HG03139 (cell line): Measurements from ENCODE around the gene LIPN.

Experiments used
- ATAC-seq: cut with Tn5 transposase; IDR thresholded peaks from one replicate; pipeline ENCODE4 v1.9.1; 2021; ENCODE audit not compliant: unreplicated experiment

LIPN gene

DNA sequence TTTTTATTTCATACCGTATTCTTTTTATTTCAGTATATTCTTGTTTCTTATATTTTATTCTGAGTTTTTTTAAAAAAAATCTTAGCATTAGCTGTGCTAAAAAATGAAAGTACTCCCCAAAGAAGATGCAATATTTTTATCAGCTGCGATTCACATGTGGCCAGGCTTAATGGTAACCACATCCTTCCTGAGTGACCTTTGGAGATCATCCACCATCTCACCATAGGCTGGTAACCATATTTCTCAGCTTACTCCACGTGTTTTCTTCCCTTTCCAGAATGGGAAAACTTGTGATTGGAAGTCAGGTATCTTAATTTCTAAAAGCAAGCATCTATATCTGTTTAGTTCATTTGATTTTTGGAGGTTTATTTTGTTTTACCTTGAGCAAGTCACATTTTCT is 23.9 kb downstream of the LIPN start:
- no peak for ATAC-seq

DNA sequence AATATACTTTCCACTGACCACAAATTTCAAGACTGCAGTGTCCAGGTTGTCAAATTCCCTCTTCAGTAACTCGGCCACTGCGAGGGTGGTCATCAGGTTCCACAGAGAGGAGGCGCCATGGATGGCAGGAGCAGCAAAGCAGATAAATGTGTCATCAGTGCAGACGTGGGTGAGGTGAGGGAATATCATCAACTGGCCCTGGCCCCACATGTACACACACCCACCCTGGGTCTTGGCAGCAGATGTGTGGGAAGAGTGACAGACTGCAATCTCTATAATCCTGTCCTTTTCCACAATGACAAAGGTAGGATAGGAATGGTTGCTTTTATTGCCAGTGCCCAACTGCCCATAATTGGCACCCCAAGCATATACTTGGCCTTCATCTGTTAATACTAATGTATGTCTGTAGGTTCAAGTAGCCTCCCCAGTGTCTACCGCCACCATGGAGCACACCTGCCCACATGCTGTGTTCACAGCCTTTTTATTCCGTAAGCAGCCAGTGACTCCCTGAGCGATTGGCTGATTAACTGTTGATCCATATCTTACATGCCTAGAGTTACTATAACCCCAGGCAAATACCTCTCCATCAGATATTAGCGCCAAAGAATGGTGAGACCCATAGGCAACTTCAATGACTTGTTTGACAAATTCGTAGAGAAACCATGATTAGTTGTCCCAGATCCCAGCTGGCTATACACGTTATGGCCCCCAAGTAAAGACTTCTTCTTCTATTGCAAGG is 26.4 kb downstream of the LIPN start:
- no peak for ATAC-seq

DNA sequence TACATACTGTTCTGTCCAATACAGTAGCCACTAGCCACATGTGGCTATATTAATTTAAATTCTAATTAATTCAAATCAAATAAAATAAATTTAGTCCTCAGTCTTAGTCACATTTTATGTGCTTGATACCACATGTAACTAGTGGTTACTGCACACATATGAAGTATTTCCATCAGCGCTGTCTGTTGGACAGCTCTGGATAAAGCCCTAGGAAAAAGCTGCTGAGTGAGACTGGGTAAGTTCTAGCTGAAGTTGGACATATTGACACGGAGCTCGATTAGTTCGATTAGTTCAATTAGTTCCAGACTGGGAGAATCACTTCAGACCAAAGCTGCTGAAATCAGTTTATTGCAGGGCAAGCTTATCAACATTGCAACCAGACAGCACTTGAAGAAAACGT is 27.6 kb downstream of the LIPN start:
- no peak for ATAC-seq

DNA sequence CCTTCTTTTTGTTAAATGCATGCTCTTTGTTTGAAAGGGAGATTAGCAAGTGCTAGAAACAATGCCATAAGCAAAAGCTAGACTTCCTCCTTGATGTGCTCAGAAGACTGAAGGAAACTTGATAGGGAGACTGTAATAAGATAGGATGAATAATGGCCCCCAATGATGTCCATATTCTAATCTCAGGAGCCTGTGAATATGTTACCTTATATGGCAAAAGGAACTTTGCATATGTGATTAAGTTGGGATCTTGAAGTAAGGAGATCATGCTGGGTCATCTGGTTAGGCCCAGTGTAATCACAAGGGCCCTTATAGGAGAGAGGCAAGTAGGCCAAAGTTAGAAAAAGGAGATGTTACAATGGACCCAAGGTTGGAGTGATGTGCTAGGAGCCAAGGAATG is 29.1 kb downstream of the LIPN start:
- ATAC-seq: no peak

DNA sequence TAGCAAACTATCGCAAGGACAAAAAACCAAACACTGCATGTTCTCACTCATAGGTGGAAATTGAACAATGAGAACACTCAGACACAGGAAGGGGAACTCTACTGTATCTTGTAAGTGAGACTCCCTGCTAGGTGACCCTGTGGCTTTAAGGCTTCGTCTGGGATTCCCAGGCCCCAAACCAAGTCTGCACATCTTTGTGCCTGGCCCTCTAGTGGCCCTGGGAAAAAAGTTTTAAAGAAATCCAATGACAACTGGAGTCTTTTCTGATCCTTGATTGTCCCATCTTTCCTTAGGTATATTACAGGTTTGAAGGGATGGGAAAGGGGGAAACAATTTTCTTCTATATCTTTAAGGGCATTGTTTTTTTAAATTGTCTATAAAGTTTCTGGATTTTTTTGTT is 32.1 kb downstream of the LIPN start:
- no peak for ATAC-seq

DNA sequence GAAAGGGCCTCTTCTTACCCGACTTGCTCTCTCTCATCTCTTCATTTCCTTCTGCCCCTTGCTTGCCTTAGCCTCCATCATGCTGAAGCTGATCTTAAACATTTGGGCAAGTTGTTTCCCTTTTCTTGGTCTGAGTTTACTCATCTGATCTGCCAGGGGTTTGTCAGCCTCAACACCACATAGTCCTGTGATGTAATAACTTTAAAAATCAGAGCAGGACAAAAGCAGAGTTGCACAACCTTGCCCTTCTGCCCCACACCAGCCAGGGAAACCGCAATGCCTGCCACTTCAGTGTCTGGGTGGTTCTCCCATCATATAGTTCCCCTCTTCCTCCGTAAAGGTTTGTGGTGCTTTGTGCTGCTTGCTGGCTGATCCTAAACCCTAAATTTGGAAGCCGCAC is 32.8 kb downstream of the LIPN start:
- no peak for ATAC-seq

DNA sequence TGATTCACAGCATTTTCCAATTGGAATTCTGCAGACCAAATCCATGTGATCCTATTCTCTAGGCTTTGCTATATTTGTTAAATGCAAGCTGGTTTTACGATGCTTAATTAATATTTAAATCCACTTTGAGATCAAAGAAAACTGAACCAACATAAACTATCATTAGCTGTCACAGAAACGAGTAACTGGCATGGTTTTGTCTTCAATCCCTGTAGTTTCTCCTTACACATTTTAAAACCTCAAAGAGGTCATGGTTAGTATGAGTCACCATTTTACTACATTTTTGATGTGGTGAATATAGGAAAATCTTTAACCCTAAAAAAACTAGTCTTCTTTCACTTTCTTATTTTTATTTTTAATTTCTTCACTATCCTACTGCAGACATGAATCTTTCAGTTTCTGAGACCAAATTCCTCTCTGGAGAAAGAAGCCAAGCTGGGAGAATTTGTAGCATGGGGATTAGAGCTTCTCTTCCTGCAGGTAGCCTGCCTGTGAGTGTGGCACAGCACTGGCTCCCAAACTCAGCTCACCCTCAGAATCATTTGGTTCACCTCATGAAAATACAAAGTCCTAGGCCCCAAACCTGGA is 34.0 kb downstream of the LIPN start:
- ATAC-seq: no peak

DNA sequence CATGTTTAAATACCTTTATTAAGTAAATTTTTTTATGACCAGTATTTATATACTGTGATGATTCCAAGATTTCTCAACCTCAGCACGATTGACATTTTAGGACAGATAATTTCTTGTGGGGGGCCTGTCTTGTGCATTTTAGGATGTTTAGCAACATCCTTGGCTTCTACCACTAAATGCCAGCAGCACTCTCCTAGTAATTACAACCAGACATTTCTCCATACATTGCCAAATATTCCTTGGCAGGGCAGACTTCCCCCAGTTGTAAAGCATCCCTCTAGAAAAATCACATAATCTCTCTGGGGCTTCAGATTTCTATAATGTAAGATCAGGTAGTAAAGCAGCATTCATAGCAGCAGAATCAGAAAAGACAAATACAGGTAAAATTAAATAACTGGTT is 34.9 kb downstream of the LIPN start:
- ATAC-seq: no peak

DNA sequence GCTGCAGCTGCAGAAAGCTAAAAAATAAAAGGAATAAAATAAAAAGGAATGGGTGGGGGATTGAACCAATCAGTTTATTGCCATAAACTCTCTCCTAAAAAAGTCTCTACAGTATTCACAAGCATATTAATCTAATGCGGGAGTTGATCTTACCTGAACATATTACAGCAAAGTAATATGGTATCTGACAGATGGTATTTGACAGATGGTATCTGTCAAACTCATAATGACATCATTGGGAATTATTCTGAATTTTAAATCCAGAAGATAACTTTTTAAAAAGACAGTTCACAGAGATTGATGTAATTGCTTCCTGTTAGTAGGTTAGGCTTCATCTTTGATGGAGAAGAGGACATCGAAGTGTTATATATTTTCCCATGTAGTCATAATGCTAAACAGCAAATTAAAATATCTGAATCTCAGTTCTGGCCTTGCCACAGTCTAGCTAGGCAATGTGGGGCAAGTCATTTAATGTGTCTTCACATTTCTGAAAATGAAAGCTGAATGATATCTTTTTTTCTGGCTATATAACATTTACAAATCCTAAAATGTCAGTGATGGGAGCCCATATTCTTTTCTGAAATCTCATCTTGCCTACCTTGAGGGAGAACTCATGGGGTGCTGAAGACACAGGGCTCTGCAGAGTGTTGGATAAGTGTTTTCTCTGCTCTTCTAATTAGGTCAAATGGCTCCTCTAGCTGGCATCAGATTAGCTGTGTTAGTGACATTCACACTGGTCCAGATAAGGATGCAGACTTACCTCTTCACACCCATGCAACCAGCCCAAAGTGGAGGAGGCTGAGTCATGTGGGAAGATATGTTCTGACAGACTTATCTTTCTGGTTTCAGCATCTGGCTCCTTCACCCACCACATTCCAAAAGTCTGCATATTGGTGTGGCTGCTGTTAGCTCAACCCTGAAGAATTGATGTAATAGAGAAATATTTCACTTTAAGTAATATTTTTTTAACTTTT is 40.6 kb downstream of the LIPN start:
- no peak for ATAC-seq

DNA sequence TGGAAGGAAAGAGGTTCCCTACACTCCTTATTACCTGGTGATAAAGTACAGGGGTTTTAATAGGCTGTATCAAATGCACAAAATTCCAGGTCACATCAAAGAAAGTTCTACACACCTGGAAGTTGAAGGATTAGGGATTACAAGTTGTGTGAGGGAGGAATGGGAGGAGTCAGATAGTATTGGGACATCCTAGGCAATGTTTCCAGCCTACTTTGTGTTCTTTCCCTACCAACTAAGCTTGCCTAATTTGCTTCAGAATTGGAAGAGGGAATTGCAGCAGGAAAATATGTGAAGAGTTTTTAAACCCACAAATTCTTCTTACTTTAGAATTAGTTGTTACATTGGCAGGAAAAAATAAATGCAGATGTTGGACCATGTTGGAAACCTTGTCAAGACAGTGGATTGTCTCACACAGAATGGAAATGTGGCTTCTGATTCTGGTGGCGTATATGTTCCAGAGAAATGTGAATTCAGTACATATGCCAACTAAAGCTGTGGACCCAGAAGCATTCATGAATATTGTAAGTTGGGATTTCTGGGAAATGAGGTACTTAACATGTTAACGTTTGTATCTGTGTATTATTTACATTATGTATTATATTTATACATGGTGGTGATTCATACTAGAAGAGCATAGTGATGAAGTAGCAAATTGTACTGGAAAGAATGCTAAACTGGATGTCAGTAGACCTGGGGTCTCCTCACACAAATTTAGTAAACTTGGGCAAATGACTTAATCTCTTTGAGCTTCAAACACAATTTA is 42.9 kb downstream of the LIPN start, which contains the start of gene LIPM:
LIPM (plus strand) TSS at position 208 of the 763 bp plus-strand sequence; CDS start at position 375, 167 bp downstream.
- ATAC-seq: no peak

DNA sequence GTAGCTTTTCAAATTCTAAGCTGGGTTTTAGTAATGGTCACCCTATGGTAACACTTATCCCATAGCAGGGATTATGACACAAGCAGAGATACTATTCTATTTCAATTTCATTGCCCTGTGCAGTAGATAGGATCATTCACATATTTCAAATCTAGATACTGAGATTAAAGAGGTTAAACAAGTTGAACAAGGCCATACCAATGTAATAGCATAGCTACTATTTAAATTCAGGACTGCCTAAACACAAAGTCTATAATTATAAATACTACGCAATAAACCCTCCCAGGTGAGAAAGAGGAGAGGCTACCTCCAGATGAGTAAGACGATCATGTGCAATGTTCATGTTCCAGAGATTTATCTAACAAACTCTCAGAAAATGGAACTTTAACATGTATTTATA is 43.8 kb downstream of the LIPN start:
- no peak for ATAC-seq

DNA sequence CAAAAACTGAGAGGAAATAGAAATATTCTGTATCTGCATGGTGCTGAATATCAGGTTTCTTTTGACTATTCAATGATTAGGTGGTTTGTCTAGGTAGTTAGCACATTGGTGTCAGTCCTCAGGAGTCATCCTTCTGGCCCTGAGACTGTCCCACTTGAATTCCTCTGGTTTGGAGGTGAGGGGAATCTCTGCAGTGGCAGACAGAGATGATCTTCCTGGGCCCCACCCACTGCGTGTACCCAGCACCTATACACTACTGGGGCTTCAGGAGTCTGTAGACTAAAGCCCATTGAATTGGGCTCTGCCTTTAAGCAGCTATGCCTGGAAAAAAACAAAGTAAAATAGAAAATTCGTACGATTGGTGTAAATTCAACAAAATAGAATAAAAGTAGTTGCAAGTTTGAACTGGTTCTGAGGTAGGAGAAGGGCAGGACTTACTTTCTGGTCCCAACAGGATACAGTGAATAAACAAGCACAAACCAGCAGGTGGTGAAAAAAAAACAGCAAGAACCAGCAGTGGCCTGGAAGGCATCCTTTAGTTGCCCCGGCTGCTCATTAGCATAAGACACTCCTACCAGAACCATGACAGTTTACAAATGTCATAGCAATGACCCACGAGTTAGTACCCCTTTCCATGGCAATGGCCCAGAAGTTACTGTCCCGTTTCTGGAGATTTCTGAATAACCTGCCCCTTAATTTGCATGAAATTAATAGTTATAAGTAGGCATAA is 44.4 kb downstream of the LIPN start:
- no peak for ATAC-seq

DNA sequence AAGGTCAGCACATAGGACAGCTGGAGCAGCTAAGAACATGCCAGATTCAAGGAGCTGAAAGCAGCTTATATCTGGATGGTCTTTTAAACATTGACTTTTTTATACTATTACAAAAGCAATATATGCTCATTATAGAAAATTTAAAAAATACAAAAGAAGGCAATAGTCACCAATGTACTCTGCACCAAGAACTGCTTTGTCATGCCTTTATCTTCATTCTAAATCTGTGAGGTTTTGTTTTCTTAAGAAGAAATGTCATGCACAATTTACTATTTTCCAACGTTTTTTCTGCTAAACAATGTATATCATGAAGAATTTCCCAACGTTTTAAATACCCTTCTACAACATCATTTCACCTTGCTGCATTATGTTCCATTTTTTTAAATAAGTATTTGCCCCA is 45.5 kb downstream of the LIPN start:
- ATAC-seq: no peak

DNA sequence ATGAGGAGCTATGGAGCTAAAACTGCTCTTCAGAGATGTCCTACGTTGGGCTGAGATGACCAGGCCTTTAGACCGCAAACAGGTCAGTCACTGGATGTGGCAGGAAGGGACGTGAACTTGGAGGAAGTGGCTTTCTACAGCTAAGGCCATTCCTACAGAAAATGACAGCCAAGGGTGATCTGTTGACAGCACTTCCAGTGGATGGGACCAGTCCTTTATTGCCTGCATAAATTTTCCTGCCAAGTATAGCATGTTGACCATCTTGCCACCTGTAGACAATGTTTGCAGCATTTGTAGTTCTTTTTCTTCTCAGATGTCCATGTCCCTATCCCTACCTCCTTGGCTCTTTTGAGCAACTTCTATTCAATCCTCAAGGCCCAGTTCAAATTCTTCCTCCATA is 46.1 kb downstream of the LIPN start:
- no peak for ATAC-seq

DNA sequence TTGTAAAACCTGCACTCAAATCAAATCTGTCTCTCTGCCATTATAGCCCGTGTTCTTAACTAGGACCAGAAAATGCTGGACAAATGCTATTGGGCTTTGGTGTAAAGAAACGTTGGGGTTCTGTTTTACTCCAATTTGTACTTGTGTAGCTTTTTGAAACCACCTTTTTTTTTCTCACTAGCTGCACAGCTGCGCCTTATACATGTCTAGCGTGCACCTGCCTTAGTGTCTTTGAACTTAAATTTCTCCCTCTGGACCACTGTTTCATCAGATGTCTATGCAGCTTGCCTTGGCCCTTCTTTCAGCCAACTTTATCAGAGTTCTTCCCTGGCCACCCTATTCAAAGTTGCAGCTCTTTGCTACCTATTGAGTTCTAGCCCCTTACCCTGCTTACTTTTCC is 49.8 kb downstream of the LIPN start:
- no peak for ATAC-seq

DNA sequence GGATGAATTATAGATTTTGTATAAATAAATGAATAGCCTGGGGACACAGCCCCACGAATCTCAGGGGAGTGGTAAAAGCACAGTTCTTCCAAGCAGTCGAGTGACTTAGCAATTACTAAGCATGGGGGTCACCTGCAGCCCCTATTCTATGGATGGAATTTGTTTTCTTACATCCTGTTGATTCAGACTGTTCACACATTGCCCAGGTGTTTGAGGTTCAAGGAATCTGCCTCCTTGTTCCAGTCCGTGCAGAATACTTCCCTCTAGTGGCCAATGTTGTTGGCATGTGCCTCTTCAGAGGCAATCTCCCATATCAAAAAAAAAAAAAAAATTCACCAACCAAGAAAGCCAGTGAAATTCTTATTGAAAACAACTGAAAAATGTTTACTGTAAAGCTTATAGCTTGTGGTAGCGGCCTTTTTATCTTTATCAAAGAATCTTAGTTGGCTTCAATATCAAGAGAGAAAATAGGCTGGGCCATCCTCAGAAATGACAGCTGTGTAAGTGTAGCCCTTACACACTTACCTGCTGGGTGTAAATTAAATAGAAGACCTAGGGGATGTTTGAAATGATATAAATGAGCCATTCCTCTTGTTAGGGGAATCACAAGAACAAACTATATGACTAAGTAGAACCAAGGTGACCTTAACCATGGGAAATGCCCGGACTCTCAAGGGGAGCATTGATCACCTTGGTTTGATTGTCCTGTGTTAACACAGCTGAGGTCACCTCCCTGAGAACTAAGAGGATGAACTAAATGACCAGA is 50.6 kb downstream of the LIPN start:
- ATAC-seq: no peak

DNA sequence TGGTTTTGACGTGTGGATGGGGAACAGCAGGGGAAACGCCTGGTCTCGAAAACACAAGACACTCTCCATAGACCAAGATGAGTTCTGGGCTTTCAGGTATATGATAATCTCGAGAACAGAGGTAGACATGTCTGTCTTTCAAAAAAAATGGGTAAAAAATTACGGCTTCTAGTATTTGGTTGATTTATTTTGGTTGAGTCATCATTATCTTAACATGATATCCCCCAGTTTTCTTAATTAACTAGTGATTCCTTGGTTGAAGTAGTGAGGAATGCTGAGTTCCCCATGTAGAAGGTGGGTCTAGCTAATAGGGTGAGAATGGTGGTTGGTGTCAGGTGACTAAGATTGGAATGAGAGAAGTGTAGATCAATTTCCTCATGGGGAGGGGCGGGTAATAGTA is 53.4 kb downstream of the LIPN start:
- no peak for ATAC-seq

DNA sequence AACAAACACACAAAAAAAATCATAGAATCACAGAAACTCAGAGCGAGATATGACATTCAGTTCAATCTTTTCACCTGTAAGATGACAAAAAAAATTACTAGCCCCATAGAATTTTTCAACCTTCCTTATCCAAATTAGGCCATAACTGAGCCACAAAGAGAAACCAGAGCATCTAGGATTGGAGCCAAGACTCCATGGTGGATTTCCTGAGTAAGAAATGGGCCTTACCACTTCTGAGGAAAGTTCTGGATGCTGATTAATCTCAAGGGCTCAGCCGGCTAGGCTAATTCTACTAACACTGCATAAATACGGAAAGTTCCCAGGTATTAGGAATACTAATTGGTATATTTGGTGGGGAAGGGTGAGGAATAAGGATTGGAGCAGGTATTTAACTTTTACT is 59.5 kb downstream of the LIPN start:
- ATAC-seq: no peak

DNA sequence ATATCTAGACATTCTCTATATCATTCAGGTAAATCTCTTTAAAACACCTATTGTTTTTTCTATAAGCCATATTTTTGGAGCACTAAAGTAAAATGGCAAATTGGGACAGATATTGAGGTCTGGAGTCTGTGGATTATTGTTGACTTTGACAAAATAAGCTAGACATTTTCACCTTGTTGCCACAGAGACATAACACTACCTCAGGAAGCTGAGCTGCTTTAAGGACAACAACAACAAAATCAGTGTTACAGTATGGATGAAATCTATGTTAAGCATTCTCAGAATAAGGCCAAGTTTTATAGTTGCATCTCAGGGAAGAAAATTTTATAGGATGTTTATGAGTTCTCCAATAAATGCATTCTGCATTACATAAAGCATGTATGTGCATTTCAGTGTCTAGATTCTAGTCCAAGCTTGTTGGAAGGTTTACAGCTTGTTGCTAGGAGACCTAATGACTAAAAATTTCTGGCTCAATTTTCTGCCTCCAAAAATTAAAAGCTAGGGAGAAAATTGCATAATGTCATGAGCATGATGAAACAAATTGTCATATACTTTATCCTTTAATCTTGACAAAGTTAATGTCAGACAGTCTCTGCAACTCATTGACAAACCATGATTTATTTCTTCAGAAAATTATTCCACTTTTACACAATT is 61.1 kb downstream of the LIPN start:
- no peak for ATAC-seq
